ENCODE results near the gene CORO2B.

The CORO2B gene

GRCh38 chr15:68769702-68770101 is 190.9 kb downstream of the CORO2B start:
- DNase-seq (ENCODE audit: low read depth, low spot score) = no peak

- no peak for DNase-seq (ENCODE audit: low read depth, low spot score)
Measured at GRCh38 chr15:68770216-68770615, 191.4 kb downstream of the CORO2B start.

- DNase-seq (ENCODE audit: low read depth, low spot score) = no peak
Measured at GRCh38 chr15:68773036-68773435, 194.2 kb downstream of the CORO2B start.

DNA sequence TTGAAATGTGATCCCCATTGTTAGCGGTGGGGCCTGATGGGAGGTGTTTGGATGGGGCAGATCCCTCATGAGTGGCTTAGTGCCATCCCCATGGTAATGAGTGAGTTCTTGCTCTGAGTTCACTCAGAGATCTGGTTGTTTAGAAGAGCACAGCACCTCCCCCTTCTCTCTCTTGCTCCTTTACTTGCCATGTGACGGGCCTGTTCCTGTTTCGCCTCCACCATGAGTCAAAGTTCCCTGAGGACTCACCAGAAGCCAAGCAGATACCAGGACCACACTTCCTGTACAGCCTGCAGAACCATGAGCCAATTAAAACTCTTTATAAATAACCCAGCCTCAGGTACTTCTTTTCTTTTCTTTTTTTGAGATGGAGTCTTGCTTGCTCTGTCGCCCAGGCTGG is 195.3 kb downstream of the CORO2B start:
- no peak for DNase-seq (ENCODE audit: low read depth, low spot score)

GRCh38 chr15:68774521-68775235 is 195.9 kb downstream of the CORO2B start:
- DNase-seq (ENCODE audit: low read depth, low spot score) = no peak

DNA sequence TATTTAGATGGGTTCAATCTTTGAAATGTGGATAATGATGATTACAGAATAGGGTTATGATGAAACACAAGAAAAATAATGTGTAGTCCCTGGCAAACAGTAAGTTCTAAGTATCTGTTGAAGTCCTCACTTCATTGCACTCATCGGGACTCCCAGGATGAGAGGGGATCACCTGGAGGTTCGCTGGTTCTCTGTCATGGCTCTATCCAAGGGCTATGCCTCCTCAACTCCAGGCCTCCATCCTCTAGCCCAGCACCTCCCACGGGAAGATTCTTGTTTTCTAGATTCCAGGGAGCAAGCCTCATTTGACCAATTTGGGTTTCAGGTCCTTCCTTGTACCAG is 196.4 kb downstream of the CORO2B start:
- no peak for DNase-seq (ENCODE audit: low read depth, low spot score)

DNA sequence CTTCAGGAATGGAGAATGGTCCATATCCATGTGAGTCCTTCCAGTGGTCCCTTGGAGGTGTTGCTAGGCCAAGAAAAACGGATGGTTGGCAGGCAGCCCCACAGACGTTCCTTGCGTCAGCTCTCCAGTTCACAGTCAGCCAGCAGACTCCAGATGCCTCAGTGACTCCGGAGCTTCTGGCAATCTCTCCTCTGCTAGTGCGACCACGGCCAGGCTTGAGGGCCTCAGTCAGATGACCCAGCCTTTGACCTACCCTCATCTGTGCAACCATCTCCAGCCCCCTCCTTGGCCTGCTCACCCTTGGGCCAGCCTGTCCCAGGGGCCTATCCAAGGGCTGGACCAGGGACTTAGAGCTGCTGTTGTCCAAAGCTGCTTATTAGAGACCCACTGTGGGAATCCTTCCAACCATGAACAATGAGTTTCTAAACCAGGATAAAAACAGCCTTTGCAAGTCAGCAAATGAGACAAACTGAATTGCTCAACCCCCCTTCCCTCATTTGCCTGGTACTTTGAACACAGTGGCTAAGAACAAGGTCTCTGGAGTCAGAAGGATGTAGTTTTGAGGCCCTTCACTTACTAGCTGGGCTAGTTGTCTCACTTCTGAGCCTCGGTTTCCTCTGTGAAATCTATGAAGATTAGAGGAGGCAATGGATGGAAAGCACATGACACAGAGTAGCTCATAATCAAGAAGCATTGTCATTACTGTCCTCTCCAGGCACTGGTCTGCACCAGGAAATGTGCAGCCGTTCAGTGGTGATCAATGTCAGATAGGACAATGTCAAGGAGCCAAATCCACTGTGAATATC is 197.1 kb downstream of the CORO2B start:
- no peak for DNase-seq (ENCODE audit: low read depth, low spot score)

GRCh38 chr15:68776477-68777270 is 197.9 kb downstream of the CORO2B start:
- DNase-seq (ENCODE audit: low read depth, low spot score) = no peak
